Large intestine (tissue), 3 donors: ENCODE results near the gene TBC1D22A. TPM values are rescaled to one million over a fixed set of nuclear protein-coding genes. Genes with fewer than 3 reads are reported as not detected.

ENCODE experiments used
- DNase-seq, 2 donors: peaks; one replicate each; pipeline versions ENCODE4 v3.0.0 to v3.0.0-alpha.2; 2013
- H3K27ac ChIP-seq: one replicate; pipeline ENCODE4 v1.5.1; 2013; ENCODE audit warnings: low read length
- H3K27me3 ChIP-seq: 2 replicates; pipeline ENCODE4 v1.6.1; 2013; ENCODE audit warnings: low read length; ENCODE audit not compliant: control insufficient read depth, insufficient read depth
- H3K36me3 ChIP-seq: 2 replicates; pipeline ENCODE4 v1.6.1; 2013; ENCODE audit warnings: low read length; ENCODE audit not compliant: control insufficient read depth, insufficient read depth
- H3K4me1 ChIP-seq: one replicate; pipeline ENCODE4 v1.6.1; 2013; ENCODE audit warnings: low read length; ENCODE audit not compliant: control insufficient read depth, insufficient read depth
- H3K4me3 ChIP-seq: one replicate; pipeline ENCODE4 v1.5.1; 2013; ENCODE audit warnings: low read length
- H3K9me3 ChIP-seq: one replicate; pipeline ENCODE4 v1.6.1; 2013; ENCODE audit warnings: mild to moderate bottlenecking, low read depth, low read length, moderate library complexity; ENCODE audit not compliant: control insufficient read depth
- WGBS: methylation state at CpG from one replicate; pipeline ENCODE4 v1.1.5; 2013; ENCODE audit warnings: low lambda C conversion rate; ENCODE audit not compliant: insufficient coverage; 5-methylcytosine and 5-hydroxymethylcytosine counted together
- polyA plus RNA-seq: library from polyadenylated mRNA; unstranded; fragments of 120-200 nt; gene quantifications from one replicate; pipeline ENCODE4 v1.2.1, GENCODE V29; 2013

The TBC1D22A gene
- polyA plus RNA-seq, 1 donor: 21.5 TPM

- H3K9me3 ChIP-seq: no peaks in the 10 kb centered on the region
- no peaks in the 10 kb centered on the region for H3K36me3 ChIP-seq
- DNase-seq: no peak
- no peak overlapping the region for H3K27ac ChIP-seq
- no peak overlapping the region for H3K4me3 ChIP-seq
- no peaks in the 10 kb centered on the region for H3K27me3 ChIP-seq
- no CpG with 5 or more reads among the region's 19 CpGs for WGBS
- H3K4me1 ChIP-seq: no peaks in the 10 kb centered on the region
Measured at GRCh38 chr22:46956498-46957215, 194.2 kb downstream of the TBC1D22A start.

GRCh38 chr22:46957521-46957920 lies 195.1 kb downstream of the TBC1D22A start:
- H3K36me3 ChIP-seq: no peaks in the 10 kb centered on the region

GRCh38 chr22:46958191-46958590 lies 195.7 kb downstream of the TBC1D22A start:
- Histone ChIP-seq H3K36me3 (no peaks in the 10 kb centered on the region), H3K9me3 (no peaks in the 10 kb centered on the region), H3K27ac (no peak overlapping the region), H3K4me3 (no peak overlapping the region), H3K4me1 (no peaks in the 10 kb centered on the region), H3K27me3 (no peaks in the 10 kb centered on the region)
- no CpG with 5 or more reads among the region's 10 CpGs for WGBS
- DNase-seq: no peak

More at GRCh38 chr22:46957521-46957920, 195.1 kb downstream of the TBC1D22A start:
- H3K4me3 ChIP-seq: no peak overlapping the region
- DNase-seq: no peak
- H3K27me3 ChIP-seq: no peaks in the 10 kb centered on the region
- H3K27ac ChIP-seq: no peak overlapping the region
- H3K4me1 ChIP-seq: no peaks in the 10 kb centered on the region
- no peaks in the 10 kb centered on the region for H3K9me3 ChIP-seq
- no CpG with 5 or more reads among the region's 12 CpGs for WGBS

GRCh38 chr22:46958658-46959057 lies 196.2 kb downstream of the TBC1D22A start:
- Histone ChIP-seq H3K27me3 (no peaks in the 10 kb centered on the region), H3K4me3 (no peak overlapping the region), H3K36me3 (no peaks in the 10 kb centered on the region), H3K9me3 (no peaks in the 10 kb centered on the region), H3K27ac (no peak overlapping the region), H3K4me1 (no peaks in the 10 kb centered on the region)
- 40% methylated on average over 2 of the region's 10 CpGs for WGBS
- no peak for DNase-seq

- Histone ChIP-seq H3K27me3 (no peaks in the 10 kb centered on the region), H3K27ac (no peak overlapping the region), H3K4me1 (no peaks in the 10 kb centered on the region), H3K4me3 (no peak overlapping the region), H3K36me3 (no peaks in the 10 kb centered on the region), H3K9me3 (no peaks in the 10 kb centered on the region)
- DNase-seq: no peak
- WGBS: no CpG with 5 or more reads among the region's 13 CpGs
Measured at GRCh38 chr22:46959369-46959768, 196.9 kb downstream of the TBC1D22A start.

- H3K27ac ChIP-seq: no peak overlapping the region
- no peaks in the 10 kb centered on the region for H3K9me3 ChIP-seq
- DNase-seq: no peak
- no peaks in the 10 kb centered on the region for H3K4me1 ChIP-seq
- peaks cover 1% of the 10 kb centered on the region for H3K36me3 ChIP-seq
- H3K4me3 ChIP-seq: no peak overlapping the region
- H3K27me3 ChIP-seq: no peaks in the 10 kb centered on the region
- WGBS: 100% methylated on average over 1 of the region's 17 CpGs
Measured at GRCh38 chr22:46961591-46962295, 199.3 kb downstream of the TBC1D22A start.

GRCh38 chr22:46962406-46962805 lies 200.0 kb downstream of the TBC1D22A start:
- WGBS: no CpG with 5 or more reads among the region's 5 CpGs
- DNase-seq: no peak
- no peaks in the 10 kb centered on the region for H3K4me1 ChIP-seq
- no peak overlapping the region for H3K27ac ChIP-seq
- no peaks in the 10 kb centered on the region for H3K9me3 ChIP-seq
- H3K36me3 ChIP-seq: peaks cover 2% of the 10 kb centered on the region
- no peaks in the 10 kb centered on the region for H3K27me3 ChIP-seq
- no peak overlapping the region for H3K4me3 ChIP-seq

- H3K9me3 ChIP-seq: no peaks in the 10 kb centered on the region
Measured at GRCh38 chr22:46963672-46964545, 201.5 kb downstream of the TBC1D22A start.

GRCh38 chr22:46964773-46965550 lies 202.5 kb downstream of the TBC1D22A start:
- no peak for DNase-seq
- H3K27ac ChIP-seq: no peak overlapping the region
- no CpG with 5 or more reads among the region's 31 CpGs for WGBS
- peaks cover 2% of the 10 kb centered on the region for H3K36me3 ChIP-seq
- no peaks in the 10 kb centered on the region for H3K4me1 ChIP-seq
- no peak overlapping the region for H3K4me3 ChIP-seq
- H3K27me3 ChIP-seq: no peaks in the 10 kb centered on the region
- H3K9me3 ChIP-seq: no peaks in the 10 kb centered on the region

More at GRCh38 chr22:46963672-46964545, 201.5 kb downstream of the TBC1D22A start:
- H3K27me3 ChIP-seq: no peaks in the 10 kb centered on the region
- H3K4me1 ChIP-seq: no peaks in the 10 kb centered on the region
- no peak overlapping the region for H3K4me3 ChIP-seq
- H3K27ac ChIP-seq: no peak overlapping the region
- no peak for DNase-seq
- H3K36me3 ChIP-seq: peaks cover 2% of the 10 kb centered on the region
- WGBS: 88% methylated on average over 1 of the region's 16 CpGs
